OCI-M2 (cell line): ENCODE measurements around the gene SLC24A3.

Experiments
- DNase-seq: peaks from one replicate; lab custom pipeline; 2025; ENCODE audit not compliant: unreplicated experiment; lab: John Stamatoyannopoulos, UW

The SLC24A3 gene

DNA sequence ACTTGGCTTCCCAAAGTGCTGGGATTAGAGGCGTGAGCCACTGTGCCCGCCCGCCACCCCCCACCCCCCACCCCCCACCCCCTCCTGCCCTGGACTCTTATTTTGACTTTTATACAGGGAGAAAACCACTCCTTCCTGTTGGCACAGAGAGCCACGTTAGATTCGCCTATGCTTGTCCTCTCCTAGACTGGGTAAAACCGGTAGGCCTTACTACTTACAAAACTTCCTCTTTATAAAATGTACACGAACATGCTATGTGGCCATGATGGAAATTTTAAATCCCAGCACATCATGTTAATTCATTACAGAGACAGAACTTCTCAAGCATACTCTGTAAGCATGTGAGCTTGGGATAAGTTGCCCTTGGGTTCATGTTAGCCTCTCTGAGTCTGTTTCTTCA lies 124.2 kb downstream of the SLC24A3 start:
- no peak for DNase-seq

DNA sequence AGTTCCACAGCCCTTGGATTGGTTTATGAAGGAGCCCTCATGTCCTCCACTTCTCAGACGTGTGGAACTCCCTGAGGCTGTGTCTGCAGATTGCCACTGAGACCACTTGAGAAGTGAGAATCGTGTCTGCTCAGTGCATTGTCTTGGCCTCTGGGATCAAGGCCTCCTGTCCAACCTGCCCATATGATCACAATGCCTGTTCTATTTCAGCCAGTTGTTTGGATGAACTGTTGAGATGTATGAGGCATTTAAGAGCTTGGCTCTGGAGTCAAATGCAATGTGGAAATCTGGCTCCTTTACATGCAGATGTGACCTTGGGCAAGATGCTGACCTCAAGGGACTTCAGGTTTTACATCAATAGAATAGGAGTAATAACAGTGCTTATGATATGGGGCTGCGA lies 125.9 kb downstream of the SLC24A3 start:
- DNase-seq, result no peak

DNA sequence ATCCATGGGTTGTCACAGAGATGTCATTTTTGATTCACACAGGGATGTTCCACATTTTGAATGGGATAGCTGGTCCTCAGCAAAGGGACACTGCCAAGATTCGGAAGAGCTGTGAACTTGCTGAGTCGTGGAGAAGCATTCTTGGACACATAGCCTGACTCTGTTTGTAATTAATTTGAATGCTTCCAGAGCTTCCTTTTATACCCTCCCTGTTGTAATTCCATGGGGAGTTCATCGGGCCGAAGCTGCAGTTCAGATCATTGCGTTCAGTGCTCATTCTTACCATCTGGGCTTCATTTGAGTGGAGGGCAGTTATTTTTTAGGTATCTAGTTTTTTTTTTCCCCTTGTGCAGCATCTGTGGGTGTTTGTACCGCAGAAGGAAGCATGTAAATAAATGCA lies 126.5 kb downstream of the SLC24A3 start:
- DNase-seq, result no peak

DNA sequence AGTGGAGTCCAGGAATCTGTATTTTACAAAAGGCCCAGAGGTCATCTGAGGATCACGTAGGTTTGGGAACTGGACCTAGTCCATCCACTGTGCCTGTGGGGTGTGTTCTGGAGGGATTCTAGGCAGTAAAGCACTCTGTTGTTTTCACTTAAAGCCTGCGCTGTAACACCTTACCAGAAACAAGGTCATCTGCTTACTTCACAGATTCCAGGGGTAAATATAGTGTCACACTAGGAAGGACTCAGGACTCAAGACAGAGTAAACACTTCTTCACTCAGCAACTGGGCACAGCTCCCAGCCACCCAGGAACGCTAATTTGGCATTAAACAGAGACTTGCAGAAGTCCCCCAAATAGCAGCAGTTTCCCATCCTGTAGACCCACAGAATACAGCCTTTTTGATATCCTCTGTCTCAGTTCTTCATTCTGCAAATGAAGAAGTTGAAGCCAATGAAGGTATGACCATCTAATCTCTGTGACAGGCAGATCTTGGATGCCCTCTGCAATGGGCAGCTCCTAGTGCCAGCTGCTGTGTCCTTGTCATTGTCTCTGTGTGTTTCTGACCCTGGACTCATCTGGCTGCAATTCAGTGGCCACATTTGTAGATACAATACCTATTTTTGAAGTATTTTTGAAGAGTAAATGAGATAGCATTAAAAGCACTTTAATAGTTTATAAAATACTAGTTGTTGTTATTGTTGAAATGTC lies 129.1 kb downstream of the SLC24A3 start:
- DNase-seq, result no peak

DNA sequence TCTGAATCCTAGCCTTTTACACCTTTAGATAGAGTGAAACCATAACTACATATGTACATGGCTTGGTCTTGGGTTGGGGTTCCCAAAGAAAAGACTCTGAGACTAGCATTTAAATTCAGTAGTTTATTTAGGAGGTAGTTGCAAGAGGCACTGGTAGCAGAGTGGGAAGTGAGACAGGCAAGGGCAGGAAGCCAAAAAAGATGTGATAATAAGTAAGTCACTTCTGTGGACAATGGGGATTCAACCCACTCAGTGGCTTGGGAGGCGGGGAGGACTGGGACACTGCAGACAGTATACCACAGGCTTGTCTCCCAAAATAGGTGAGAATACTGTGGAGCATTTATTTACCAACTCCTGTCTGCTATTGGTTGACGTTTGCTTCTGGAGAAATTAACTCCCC lies 131.9 kb downstream of the SLC24A3 start:
- no peak for DNase-seq

DNA sequence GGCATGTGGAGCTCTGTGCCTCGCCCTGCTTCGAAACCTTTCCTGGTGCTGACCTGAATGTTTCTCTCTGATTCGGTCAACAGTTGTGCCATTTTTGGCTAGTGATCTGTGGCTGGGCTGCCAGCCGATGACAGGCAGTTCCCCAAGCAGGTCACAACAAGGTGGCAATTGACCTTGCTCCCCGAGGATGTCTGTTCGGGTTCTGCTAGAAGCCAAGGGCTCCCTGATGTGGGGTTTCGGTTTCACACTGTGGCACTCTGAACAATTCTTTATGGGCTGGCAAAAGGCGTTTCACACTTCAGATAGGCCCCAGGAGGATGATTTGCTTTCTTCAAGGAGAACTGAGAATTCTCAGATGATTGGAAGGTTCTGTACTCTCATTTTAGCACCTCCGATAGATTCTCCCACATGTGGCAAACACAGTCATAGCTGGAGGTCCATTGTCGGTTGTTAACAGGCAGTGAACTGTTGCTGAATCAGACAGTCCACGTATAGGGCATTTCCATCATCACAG lies 135.6 kb downstream of the SLC24A3 start:
- DNase-seq, result no peak

DNA sequence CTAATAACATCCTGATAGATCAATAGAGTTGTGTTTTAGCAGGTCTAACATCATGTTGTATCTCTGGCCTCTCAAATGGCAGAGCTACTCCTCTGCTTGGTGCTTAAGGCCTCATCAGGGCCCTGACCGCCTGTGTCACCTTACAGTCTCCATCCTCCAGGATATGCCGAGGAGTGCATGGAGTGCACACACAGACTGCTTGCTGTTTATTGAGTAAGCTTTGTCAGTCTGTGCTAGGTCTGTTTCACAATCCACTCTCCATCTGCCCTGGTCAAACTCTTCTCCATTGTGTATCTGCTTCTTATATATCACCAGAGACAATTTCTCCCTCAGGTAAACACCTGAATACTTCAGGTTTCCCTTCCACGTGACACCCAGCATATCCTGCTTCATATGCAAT lies 136.1 kb downstream of the SLC24A3 start:
- no peak for DNase-seq

DNA sequence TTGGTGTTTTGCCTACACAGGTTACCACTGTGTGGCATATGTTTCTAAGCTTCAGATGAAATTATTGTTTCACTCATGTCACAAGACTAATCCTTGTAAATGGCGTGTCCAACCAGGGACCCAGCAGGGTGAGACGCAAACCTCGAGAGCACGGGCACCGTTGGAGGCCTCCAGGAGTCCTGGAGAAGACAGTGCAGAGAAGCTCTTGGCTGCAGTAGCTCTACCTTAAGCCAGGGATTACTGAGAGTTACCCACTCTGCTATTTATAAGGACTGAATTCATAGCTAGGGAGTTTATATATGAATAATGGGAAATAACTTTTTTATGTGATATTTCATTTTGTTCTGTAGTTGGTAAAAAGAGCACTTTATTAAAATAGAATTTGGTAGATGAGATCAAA lies 137.4 kb downstream of the SLC24A3 start:
- DNase-seq, result no peak

DNA sequence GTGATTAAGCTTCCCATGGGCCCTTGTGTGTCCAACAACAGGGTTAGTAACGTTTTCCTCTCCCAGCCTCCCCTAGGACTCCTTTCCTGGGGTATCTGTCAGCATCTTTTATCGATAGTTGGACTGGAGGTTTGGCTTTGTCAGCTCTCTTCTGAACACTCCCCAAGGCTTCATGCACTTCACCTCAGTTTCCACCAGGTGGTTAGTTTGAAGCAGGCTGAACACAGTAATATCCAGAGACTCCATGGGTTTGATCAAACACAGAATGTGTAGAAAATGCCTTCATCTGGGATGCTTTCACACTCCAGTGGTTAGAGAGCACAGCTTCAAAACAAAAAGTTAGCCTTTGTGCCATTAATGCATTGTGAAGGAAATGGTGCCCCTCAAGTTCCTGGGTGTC lies 139.1 kb downstream of the SLC24A3 start:
- no peak for DNase-seq

DNA sequence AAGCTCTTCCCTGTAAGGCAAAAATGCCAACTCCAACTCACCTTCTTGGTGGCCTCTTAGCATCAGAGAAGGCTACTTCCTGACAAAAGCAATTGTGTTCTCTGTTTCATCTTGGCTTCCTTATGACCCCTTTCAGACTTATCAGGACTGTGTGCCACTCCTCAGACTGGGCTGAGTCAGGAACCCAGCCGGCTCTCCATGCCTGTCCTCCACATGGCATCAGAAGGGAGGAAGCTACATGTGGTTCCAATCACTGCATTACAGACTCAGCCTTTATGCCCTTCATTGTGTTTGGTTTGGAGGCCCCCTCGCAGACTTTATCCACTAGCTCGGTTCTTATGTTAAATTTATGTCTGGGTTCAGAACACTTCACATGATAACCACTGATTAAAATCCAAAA lies 142.5 kb downstream of the SLC24A3 start:
- no peak for DNase-seq

DNA sequence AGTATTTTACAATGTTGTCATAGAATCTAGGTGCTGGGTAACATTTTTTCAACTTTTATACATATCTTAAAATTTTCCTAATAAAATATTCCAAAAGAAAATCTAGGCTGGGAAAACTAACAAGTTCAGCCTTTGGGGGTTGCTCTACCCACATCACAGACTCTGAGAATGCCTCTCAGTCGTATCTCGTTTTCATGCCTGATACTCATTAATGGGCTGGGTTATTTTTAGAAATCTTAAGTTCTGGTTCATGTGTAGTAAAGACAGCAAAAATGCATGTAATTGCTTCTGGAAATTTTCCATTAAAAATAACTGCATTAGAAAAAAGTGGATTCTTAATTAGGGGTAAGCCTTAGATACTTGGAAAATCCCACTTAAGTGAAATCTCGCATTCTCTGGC lies 149.3 kb downstream of the SLC24A3 start:
- DNase-seq, result no peak

DNA sequence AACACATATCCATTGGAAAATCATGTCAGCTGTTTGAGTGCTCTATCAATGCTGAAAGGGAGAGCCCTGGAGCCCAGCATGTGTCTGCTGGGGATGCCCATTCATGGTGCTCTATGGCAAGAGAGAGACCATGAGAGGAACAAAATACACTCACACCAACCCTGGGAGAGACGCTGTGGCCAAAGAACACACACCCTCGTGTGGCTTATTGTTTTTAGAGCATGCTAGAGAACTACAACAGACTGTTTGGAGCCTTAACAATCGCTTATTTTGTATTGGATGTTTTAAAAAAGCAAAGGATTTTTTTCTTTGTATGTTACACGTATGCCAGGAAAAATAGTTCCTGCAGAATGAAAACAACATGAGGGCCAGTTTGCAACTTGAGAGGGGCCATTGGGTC lies 151.0 kb downstream of the SLC24A3 start:
- DNase-seq, result no peak

DNA sequence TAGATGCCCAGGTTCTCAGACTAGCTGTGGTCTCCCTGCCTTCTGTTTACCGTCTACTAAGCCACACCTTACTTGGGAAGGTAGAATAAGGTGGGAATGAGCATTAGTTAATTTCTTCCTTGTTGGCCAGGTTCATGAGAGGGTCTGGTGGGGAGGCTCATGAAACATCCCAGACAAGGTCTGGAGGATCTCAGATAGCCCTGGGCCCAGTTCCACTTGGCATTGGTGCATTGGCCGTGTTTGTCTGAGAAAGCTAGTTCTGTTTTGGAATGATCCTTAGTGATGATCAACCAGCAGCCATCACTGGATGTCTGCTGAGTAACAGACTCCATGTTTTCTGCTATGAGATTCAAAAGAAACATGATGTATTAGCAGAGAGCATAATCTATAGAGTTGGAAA lies 155.1 kb downstream of the SLC24A3 start:
- no peak for DNase-seq

DNA sequence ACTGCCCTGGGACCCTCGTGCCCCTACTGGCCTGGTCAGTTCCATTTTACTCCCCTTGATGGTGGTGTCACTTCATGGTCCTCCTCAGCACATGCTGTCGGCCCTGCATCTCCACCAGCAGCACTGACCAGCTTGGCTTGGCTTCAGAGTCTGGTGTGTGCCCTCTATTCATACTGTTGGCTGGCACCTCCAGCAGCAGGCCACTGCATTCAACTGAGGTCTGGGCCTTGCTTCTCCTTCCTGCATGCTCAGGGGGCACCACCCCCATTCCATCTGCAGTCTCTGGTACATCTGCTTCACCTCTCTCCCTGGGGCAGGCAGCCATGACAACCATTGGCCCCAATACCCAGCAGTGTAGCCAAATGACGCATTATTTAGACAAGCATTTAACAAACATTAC lies 155.9 kb downstream of the SLC24A3 start:
- DNase-seq, result no peak

DNA sequence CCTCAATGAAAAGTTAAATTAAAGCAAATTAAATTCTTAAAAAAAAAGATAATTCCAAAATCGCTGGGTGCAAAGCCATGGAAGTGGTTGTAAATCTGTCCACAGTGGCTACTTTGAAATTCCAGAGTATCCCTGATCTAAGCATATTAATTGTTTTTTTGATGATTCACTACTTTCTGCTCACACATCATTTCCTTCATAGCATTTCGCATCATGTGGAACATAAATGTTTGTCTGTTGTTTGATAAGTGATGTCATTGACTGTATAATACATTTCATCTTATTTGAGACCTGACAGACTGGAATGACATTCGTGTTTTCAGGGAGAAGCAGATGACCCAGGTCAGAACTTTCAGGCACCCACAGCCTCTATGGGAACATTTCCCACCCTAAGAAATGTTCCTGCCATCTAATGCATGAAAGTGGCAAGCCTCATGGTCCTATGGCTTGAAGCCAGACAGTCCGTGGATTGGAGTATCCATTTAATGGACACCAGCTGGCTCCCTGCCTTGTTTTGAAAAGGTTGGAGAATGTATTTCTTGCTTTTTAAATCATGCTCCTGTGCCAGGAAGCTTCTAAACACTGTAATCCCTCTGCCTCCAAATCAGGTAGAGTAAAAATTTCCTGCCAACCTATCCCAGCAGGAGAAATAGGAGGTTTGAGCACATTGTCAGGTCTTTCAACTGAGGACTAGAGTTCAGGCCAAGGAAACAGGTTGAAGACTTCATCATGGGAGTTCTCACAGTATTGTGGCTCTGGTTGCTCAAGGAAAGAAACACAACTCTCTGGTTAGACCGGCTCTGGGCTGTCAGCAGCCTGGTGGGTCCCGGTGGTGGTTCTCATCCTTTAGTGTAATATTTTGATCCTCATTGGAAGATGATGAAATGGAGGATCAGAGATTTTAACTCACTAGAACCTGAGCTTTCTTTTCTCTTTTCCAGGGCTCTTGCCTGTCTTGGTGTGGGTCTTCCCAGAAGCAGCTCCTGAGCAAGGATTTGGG lies 157.9 kb downstream of the SLC24A3 start:
- DNase-seq, result no peak

DNA sequence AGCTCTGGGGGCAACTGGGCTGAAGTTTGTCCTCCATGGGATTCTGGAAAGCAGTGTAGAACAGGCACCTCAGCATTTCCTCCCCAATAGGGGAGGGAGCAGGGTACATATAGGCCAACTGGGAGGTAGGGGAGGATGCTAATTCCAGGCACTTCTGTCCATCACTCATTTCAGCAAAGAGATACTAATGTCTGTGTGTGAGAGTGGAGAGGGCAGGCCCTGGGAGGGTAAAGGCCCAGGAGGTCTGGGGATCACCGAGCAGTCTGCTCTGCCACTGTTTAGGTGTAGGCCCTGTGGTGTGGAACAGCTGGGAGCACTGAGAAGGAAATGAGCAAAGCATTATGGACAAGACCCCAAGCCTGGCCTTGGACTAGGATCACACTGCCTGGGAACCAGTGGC lies 158.7 kb downstream of the SLC24A3 start:
- no peak for DNase-seq

DNA sequence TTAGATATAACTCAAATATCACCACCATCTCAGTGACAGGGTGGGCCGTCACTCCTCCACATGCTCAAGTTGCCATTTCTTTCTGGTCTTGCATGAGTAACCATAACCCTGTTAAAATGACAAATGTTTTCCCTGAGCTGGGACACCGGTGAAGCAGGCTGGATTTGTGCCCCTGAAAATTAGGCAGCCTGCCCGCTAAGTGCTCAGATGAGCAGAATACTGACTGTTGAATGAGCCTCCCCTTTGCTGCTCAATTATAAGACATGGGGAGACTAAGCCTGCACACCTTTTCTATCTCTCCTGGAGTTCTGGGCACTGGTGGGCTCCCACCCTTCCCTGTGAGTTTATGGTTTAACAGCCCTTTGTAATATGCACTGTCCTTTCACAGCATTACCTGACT lies 161.8 kb downstream of the SLC24A3 start:
- no peak for DNase-seq

DNA sequence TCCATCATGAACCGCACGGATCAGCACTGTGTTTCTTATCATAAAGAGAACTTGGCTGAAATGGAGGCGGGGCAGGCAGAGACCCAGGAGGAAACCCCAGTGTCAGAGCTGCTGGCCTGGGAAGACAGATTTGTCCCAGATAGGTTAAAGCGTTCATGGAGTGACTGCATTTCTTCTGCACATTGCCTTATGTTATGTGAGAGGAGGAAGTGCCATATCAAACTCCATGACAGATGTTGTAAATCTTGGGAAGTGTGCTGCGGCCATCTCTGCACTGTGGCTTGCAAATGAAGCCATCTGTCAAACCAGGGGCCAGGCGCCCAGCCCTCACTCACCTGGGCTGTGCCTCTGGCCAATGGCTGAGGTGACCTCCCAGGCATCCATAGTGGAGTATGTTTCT lies 163.0 kb downstream of the SLC24A3 start:
- DNase-seq, result no peak

DNA sequence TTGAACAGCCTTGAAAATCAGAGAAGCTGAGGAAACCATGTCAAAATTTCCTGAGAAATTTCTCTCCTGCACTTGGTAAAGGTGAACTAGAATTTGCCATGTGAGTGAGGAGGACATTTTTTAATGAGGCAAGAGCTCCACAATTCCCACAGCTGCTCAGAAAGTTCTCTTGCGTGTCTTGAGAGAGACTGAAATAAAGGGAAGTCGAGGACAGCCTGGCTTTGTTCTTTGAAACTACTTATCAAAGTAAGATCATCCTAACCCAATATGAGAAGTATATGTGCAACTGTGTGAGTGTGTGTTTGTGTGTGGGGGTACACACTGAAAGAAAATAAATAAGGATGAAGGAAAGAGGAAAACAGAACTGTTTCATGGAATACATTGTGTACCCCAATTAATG lies 163.4 kb downstream of the SLC24A3 start:
- DNase-seq, result no peak

DNA sequence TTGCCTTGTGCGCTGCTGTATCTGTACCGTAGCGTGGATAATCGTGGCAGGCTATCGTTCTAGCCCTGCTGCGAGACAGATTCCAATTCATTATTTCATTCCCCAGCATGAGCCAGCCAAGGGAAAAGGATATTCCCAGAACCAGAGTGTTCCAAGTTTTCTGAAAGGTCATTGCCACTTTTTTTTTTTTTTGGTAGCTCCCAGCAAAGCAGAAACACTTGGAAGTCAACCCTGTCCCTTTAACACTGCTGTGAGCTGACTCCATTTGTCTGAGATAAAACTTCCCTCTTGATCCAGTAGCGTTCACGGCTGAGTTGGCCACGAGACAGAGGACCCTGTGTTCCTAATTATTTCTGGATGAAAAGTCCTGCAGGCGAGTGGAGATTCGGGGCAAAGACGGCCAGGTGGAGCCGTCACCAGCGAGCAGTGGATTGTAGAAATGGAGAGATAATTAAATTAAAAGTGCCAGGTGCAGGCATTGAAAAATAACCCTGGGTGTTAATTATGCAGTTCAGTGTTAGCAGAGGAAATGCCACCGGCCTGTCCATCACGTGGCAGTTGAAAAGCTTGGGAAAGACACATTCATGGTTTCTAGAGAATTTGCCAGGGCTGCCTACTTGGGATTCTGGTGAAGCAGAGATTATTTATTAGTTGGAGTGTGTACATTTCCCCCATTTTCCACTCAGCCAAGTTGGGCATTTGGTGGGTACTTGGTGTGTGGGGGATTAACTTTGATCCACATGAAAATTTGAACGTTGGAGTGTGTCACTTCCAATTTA lies 164.2 kb downstream of the SLC24A3 start:
- no peak for DNase-seq

DNA sequence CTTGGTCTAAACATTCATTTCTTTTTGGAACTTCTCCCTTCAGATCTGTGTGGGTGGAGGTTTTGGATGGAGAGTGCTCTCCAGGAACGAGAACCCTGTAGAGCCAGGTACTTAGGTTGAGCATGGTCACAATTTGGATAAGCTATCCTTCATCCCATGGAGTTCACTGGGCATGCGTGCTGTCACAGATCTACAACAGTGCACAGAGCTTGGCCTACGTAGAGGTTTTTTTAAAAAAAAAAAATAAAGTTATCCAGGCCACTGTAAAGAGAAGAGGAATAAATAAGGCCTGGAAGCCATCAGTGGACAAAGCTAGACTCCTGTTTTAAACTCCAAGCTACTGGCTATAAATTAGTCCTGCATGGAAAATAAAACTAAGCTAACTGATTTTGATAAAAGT lies 165.6 kb downstream of the SLC24A3 start:
- DNase-seq, result no peak
